ENCODE results near the gene SPINK9.

Gene SPINK9

GRCh38 chr5:148336704-148337435 lies 1.5 kb downstream of the SPINK9 start:
- H3K18ac ChIP-seq (ENCODE audit: low read length): no peak overlapping the region
- no peak overlapping the region for H2AK5ac ChIP-seq (ENCODE audit: low read depth, low read length)
- H3K36me3 ChIP-seq (replicated peaks in 1 of 2; ENCODE audit: control insufficient read depth in 2 of 2, insufficient read depth in 2 of 2, low read length in 2 of 2): no peaks in the 10 kb centered on the region
- no peaks in the 10 kb centered on the region for H3K9me3 ChIP-seq (replicated peaks in 1 of 2; ENCODE audit: control insufficient read depth in 2 of 2, insufficient read depth in 1 of 2, low read depth in 1 of 2, low read length in 2 of 2)
- H4K91ac ChIP-seq (ENCODE audit: low read depth, low read length, poor library complexity): no peak overlapping the region
- H3K27ac ChIP-seq (replicated peaks; ENCODE audit: low read length): no peak overlapping the region
- no peak overlapping the region for H3K4me2 ChIP-seq (ENCODE audit: insufficient read depth, low read length, poor library complexity, severe bottlenecking)
- no peaks in the 10 kb centered on the region for H3K27me3 ChIP-seq (ENCODE audit: control insufficient read depth in 3 of 3, insufficient read depth in 3 of 3, low read depth in 1 of 3, low read length in 3 of 3)
- no peak overlapping the region for H3K14ac ChIP-seq (ENCODE audit: low read length)
- no peaks in the 10 kb centered on the region for H3K79me1 ChIP-seq (ENCODE audit: low read depth, low read length)
- H2BK15ac ChIP-seq (ENCODE audit: low read length): no peak overlapping the region
- WGBS, 2 donors (ENCODE audit: extremely low coverage in 2 of 2, insufficient read length in 2 of 2, insufficient replicate concordance in 1 of 2): no CpG with 5 or more reads among the region's 3 CpGs
- H2BK120ac ChIP-seq (ENCODE audit: low read depth, low read length): no peak overlapping the region
- DNase-seq (ENCODE audit: low spot score): no peak
- H2BK12ac ChIP-seq (ENCODE audit: low read length): no peak overlapping the region
- no peak overlapping the region for H2AFZ ChIP-seq (ENCODE audit: low read length)
- no peak overlapping the region for H2BK5ac ChIP-seq (ENCODE audit: low read length)
- H3K4me3 ChIP-seq (ENCODE audit: low read length in 2 of 2): no peak overlapping the region
- no peak overlapping the region for H4K8ac ChIP-seq (ENCODE audit: low read depth, low read length)
- H3K4ac ChIP-seq (ENCODE audit: low read length): no peak overlapping the region
- H3K9ac ChIP-seq (ENCODE audit: low read depth, low read length, poor library complexity): no peak overlapping the region
- H3K4me1 ChIP-seq (ENCODE audit: control insufficient read depth in 2 of 2, insufficient read depth in 1 of 2, low read depth in 1 of 2, low read length in 2 of 2): peaks cover 0 to 9% of the 10 kb centered on the region in 2 donors
- no peak overlapping the region for H3K23ac ChIP-seq (ENCODE audit: low read depth, low read length, poor library complexity)

- Histone ChIP-seq H3K27me3 (ENCODE audit: control insufficient read depth in 3 of 3, insufficient read depth in 3 of 3, low read depth in 1 of 3, low read length in 3 of 3) (no peaks in the 10 kb centered on the region), H3K4me1 (ENCODE audit: control insufficient read depth in 2 of 2, insufficient read depth in 1 of 2, low read depth in 1 of 2, low read length in 2 of 2) (peaks cover 0 to 4% of the 10 kb centered on the region in 2 donors), H3K14ac (ENCODE audit: low read length) (no peak overlapping the region), H3K18ac (ENCODE audit: low read length) (no peak overlapping the region), H3K36me3 (replicated peaks in 1 of 2; ENCODE audit: control insufficient read depth in 2 of 2, insufficient read depth in 2 of 2, low read length in 2 of 2) (no peaks in the 10 kb centered on the region), H2BK5ac (ENCODE audit: low read length) (no peak overlapping the region), H3K4ac (ENCODE audit: low read length) (no peak overlapping the region), H3K27ac (replicated peaks; ENCODE audit: low read length) (no peak overlapping the region), H2AFZ (ENCODE audit: low read length) (no peak overlapping the region), H4K91ac (ENCODE audit: low read depth, low read length, poor library complexity) (no peak overlapping the region), H3K9me3 (replicated peaks in 1 of 2; ENCODE audit: control insufficient read depth in 2 of 2, insufficient read depth in 1 of 2, low read depth in 1 of 2, low read length in 2 of 2) (no peaks in the 10 kb centered on the region), H3K23ac (ENCODE audit: low read depth, low read length, poor library complexity) (no peak overlapping the region), H3K4me3 (ENCODE audit: low read length in 2 of 2) (no peak overlapping the region), H3K4me2 (ENCODE audit: insufficient read depth, low read length, poor library complexity, severe bottlenecking) (no peak overlapping the region), H3K79me1 (ENCODE audit: low read depth, low read length) (no peaks in the 10 kb centered on the region), H2AK5ac (ENCODE audit: low read depth, low read length) (no peak overlapping the region), H4K8ac (ENCODE audit: low read depth, low read length) (no peak overlapping the region), H2BK120ac (ENCODE audit: low read depth, low read length) (no peak overlapping the region), H3K9ac (ENCODE audit: low read depth, low read length, poor library complexity) (no peak overlapping the region), H2BK15ac (ENCODE audit: low read length) (no peak overlapping the region), H2BK12ac (ENCODE audit: low read length) (no peak overlapping the region)
- DNase-seq (ENCODE audit: low spot score): no peak
- no CpG with 5 or more reads among the region's 2 CpGs for WGBS, 2 donors (ENCODE audit: extremely low coverage in 2 of 2, insufficient read length in 2 of 2, insufficient replicate concordance in 1 of 2)
Observed at GRCh38 chr5:148342371-148343045, 7.1 kb downstream of the SPINK9 start.

- Histone ChIP-seq H3K36me3 (replicated peaks in 1 of 2; ENCODE audit: control insufficient read depth in 2 of 2, insufficient read depth in 2 of 2, low read length in 2 of 2) (no peaks in the 10 kb centered on the region), H4K8ac (ENCODE audit: low read depth, low read length) (no peak overlapping the region), H2AK5ac (ENCODE audit: low read depth, low read length) (no peak overlapping the region), H3K18ac (ENCODE audit: low read length) (no peak overlapping the region), H3K9me3 (replicated peaks in 1 of 2; ENCODE audit: control insufficient read depth in 2 of 2, insufficient read depth in 1 of 2, low read depth in 1 of 2, low read length in 2 of 2) (no peaks in the 10 kb centered on the region), H3K14ac (ENCODE audit: low read length) (no peak overlapping the region), H3K23ac (ENCODE audit: low read depth, low read length, poor library complexity) (no peak overlapping the region), H3K9ac (ENCODE audit: low read depth, low read length, poor library complexity) (no peak overlapping the region), H3K27ac (replicated peaks; ENCODE audit: low read length) (no peak overlapping the region), H2AFZ (ENCODE audit: low read length) (no peak overlapping the region), H3K4me2 (ENCODE audit: insufficient read depth, low read length, poor library complexity, severe bottlenecking) (no peak overlapping the region), H2BK15ac (ENCODE audit: low read length) (no peak overlapping the region), H2BK12ac (ENCODE audit: low read length) (no peak overlapping the region), H2BK120ac (ENCODE audit: low read depth, low read length) (no peak overlapping the region), H4K91ac (ENCODE audit: low read depth, low read length, poor library complexity) (no peak overlapping the region), H3K4me3 (ENCODE audit: low read length in 2 of 2) (no peak overlapping the region), H3K27me3 (ENCODE audit: control insufficient read depth in 3 of 3, insufficient read depth in 3 of 3, low read depth in 1 of 3, low read length in 3 of 3) (no peaks in the 10 kb centered on the region), H3K79me1 (ENCODE audit: low read depth, low read length) (no peaks in the 10 kb centered on the region), H3K4ac (ENCODE audit: low read length) (no peak overlapping the region), H3K4me1 (ENCODE audit: control insufficient read depth in 2 of 2, insufficient read depth in 1 of 2, low read depth in 1 of 2, low read length in 2 of 2) (peaks cover 0 to 4% of the 10 kb centered on the region in 2 donors), H2BK5ac (ENCODE audit: low read length) (no peak overlapping the region)
- DNase-seq (ENCODE audit: low spot score): no peak
- no CpG with 5 or more reads among the region's 2 CpGs for WGBS, 2 donors (ENCODE audit: extremely low coverage in 2 of 2, insufficient read length in 2 of 2, insufficient replicate concordance in 1 of 2)
Observed at GRCh38 chr5:148343046-148343407, 7.7 kb downstream of the SPINK9 start.

GRCh38 chr5:148343603-148344487 lies 8.5 kb downstream of the SPINK9 start:
- Histone ChIP-seq H3K27ac (replicated peaks; ENCODE audit: low read length) (no peak overlapping the region), H4K91ac (ENCODE audit: low read depth, low read length, poor library complexity) (no peak overlapping the region), H3K4me1 (ENCODE audit: control insufficient read depth in 2 of 2, insufficient read depth in 1 of 2, low read depth in 1 of 2, low read length in 2 of 2) (peaks cover 0 to 4% of the 10 kb centered on the region in 2 donors), H4K8ac (ENCODE audit: low read depth, low read length) (no peak overlapping the region), H2AK5ac (ENCODE audit: low read depth, low read length) (no peak overlapping the region), H3K4ac (ENCODE audit: low read length) (no peak overlapping the region), H3K14ac (ENCODE audit: low read length) (no peak overlapping the region), H3K18ac (ENCODE audit: low read length) (no peak overlapping the region), H3K4me2 (ENCODE audit: insufficient read depth, low read length, poor library complexity, severe bottlenecking) (no peak overlapping the region), H2BK12ac (ENCODE audit: low read length) (no peak overlapping the region), H3K4me3 (ENCODE audit: low read length in 2 of 2) (no peak overlapping the region), H2AFZ (ENCODE audit: low read length) (no peak overlapping the region), H3K36me3 (replicated peaks in 1 of 2; ENCODE audit: control insufficient read depth in 2 of 2, insufficient read depth in 2 of 2, low read length in 2 of 2) (no peaks in the 10 kb centered on the region), H3K79me1 (ENCODE audit: low read depth, low read length) (no peaks in the 10 kb centered on the region), H3K9ac (ENCODE audit: low read depth, low read length, poor library complexity) (no peak overlapping the region), H3K23ac (ENCODE audit: low read depth, low read length, poor library complexity) (no peak overlapping the region), H2BK120ac (ENCODE audit: low read depth, low read length) (no peak overlapping the region), H2BK15ac (ENCODE audit: low read length) (no peak overlapping the region), H2BK5ac (ENCODE audit: low read length) (no peak overlapping the region), H3K27me3 (ENCODE audit: control insufficient read depth in 3 of 3, insufficient read depth in 3 of 3, low read depth in 1 of 3, low read length in 3 of 3) (no peaks in the 10 kb centered on the region), H3K9me3 (replicated peaks in 1 of 2; ENCODE audit: control insufficient read depth in 2 of 2, insufficient read depth in 1 of 2, low read depth in 1 of 2, low read length in 2 of 2) (no peaks in the 10 kb centered on the region)
- WGBS, 2 donors (ENCODE audit: extremely low coverage in 2 of 2, insufficient read length in 2 of 2, insufficient replicate concordance in 1 of 2): no CpG with 5 or more reads among the region's 7 CpGs
- DNase-seq (ENCODE audit: low spot score): no peak

Data from neuronal stem cell (in vitro differentiated cells).